Muscle of leg (tissue), 11 donors: ENCODE data around the gene TOP1. TPM values are rescaled to one million over a fixed set of nuclear protein-coding genes. Genes with fewer than 3 reads are reported as not detected.

ENCODE experiments used
- DNase-seq: peaks from one replicate; pipeline ENCODE4 v3.0.0; 2013
- H3K27ac ChIP-seq: one replicate; pipeline ENCODE4 v1.5.1; 2013; ENCODE audit warnings: mild to moderate bottlenecking, low read length, control low read depth
- H3K27me3 ChIP-seq: one replicate; pipeline ENCODE4 v1.6.1; 2013; ENCODE audit warnings: low read length; ENCODE audit not compliant: control insufficient read depth, insufficient read depth
- H3K36me3 ChIP-seq: one replicate; pipeline ENCODE4 v1.6.1; 2013; ENCODE audit warnings: low read length; ENCODE audit not compliant: control insufficient read depth, insufficient read depth
- H3K4me1 ChIP-seq: one replicate; pipeline ENCODE4 v1.6.1; 2013; ENCODE audit warnings: low read length; ENCODE audit not compliant: control insufficient read depth, insufficient read depth
- H3K4me3 ChIP-seq: one replicate; pipeline ENCODE4 v1.5.1; 2013; ENCODE audit warnings: low read length, control low read depth
- H3K9me3 ChIP-seq: replicated peaks from 2 replicates; pipeline ENCODE4 v1.6.1; 2013; ENCODE audit warnings: low read depth, low read length; ENCODE audit not compliant: control insufficient read depth
- WGBS: methylation state at CpG from one replicate; pipeline ENCODE4 v1.1.5; 2013; ENCODE audit warnings: missing lambda C conversion rate; ENCODE audit not compliant: insufficient coverage; 5-methylcytosine and 5-hydroxymethylcytosine counted together
- polyA plus RNA-seq, 8 donors: library from polyadenylated mRNA; unstranded; fragments of 120-200 nt; gene quantifications; one replicate each; pipeline versions ENCODE4 v1.2.1 to v1.2.3, GENCODE V29; 2013; ENCODE audit warnings: inconsistent platforms in 1 of 8, low replicate concordance in 1 of 8; ENCODE audit not compliant: insufficient read length in 8 of 8, insufficient read depth in 1 of 8
- total RNA-seq: library from RNA; stranded (reverse); fragments of 120-200 nt; gene quantifications from one replicate; pipeline ENCODE4 v1.2.4, GENCODE V29; 2013

Gene TOP1
- total and polyA plus RNA-seq, 9 donors, result 17.2 to 71.6 (median 57.9) TPM

- no peak for DNase-seq
- Histone ChIP-seq H3K36me3 (peaks cover 22% of the 10 kb centered on the region), H3K9me3 (no peaks in the 10 kb centered on the region), H3K4me1 (peaks cover 66% of the 10 kb centered on the region), H3K27me3 (no peaks in the 10 kb centered on the region), H3K27ac (peak overlapping the region; percentile 54), H3K4me3 (no peak overlapping the region)
- WGBS, result 80% methylated on average over 4 of the region's 4 CpGs
Observed at GRCh38 chr20:41142245-41142644, 113.6 kb downstream of the TOP1 start.

GRCh38 chr20:41142919-41143318, 114.3 kb downstream of the TOP1 start:
- H3K9me3 ChIP-seq, result no peaks in the 10 kb centered on the region
- no peak overlapping the region for H3K4me3 ChIP-seq
- H3K4me1 ChIP-seq, result peaks cover 68% of the 10 kb centered on the region
- H3K36me3 ChIP-seq, result peaks cover 22% of the 10 kb centered on the region
- WGBS, result 70% methylated on average over 2 of the region's 5 CpGs
- no peaks in the 10 kb centered on the region for H3K27me3 ChIP-seq
- DNase-seq, result no peak
- H3K27ac ChIP-seq, result no peak overlapping the region

GRCh38 chr20:41143354-41143753, 114.7 kb downstream of the TOP1 start:
- no peak for DNase-seq
- Histone ChIP-seq H3K4me3 (no peak overlapping the region), H3K4me1 (peaks cover 72% of the 10 kb centered on the region), H3K27me3 (no peaks in the 10 kb centered on the region), H3K9me3 (no peaks in the 10 kb centered on the region), H3K27ac (no peak overlapping the region), H3K36me3 (peaks cover 22% of the 10 kb centered on the region)
- WGBS, result 63% methylated on average over 1 of the region's 2 CpGs

GRCh38 chr20:41145317-41145716, 116.7 kb downstream of the TOP1 start:
- no peaks in the 10 kb centered on the region for H3K9me3 ChIP-seq
- H3K4me1 ChIP-seq, result peaks cover 54% of the 10 kb centered on the region
- peak overlapping the region; percentile 49 for H3K27ac ChIP-seq
- no peak overlapping the region for H3K4me3 ChIP-seq
- no CpG with 5 or more reads among the region's 2 CpGs for WGBS
- H3K36me3 ChIP-seq, result peaks cover 14% of the 10 kb centered on the region
- no peak for DNase-seq
- H3K27me3 ChIP-seq, result no peaks in the 10 kb centered on the region

GRCh38 chr20:41145821-41146620, 117.4 kb downstream of the TOP1 start:
- WGBS, result 51% methylated on average over 9 of the region's 12 CpGs
- no peaks in the 10 kb centered on the region for H3K27me3 ChIP-seq
- H3K27ac ChIP-seq, result peak overlapping the region; percentile 73
- peaks cover 47% of the 10 kb centered on the region for H3K4me1 ChIP-seq
- DNase-seq, result peak; percentile 63
- peaks cover 9% of the 10 kb centered on the region for H3K36me3 ChIP-seq
- no peak overlapping the region for H3K4me3 ChIP-seq
- H3K9me3 ChIP-seq, result no peaks in the 10 kb centered on the region

- whole genome bisulfite sequencing, result 85% methylated on average over 5 of the region's 8 CpGs
- Histone ChIP-seq H3K27me3 (no peaks in the 10 kb centered on the region), H3K27ac (peak overlapping the region; percentile 60), H3K4me1 (peaks cover 43% of the 10 kb centered on the region), H3K9me3 (no peaks in the 10 kb centered on the region), H3K36me3 (peaks cover 17% of the 10 kb centered on the region), H3K4me3 (no peak overlapping the region)
- DNase-seq, result peak; percentile 30
Observed at GRCh38 chr20:41147767-41148191, 119.2 kb downstream of the TOP1 start.

GRCh38 chr20:41148942-41149341, 120.3 kb downstream of the TOP1 start:
- Histone ChIP-seq H3K4me1 (peaks cover 41% of the 10 kb centered on the region), H3K27me3 (no peaks in the 10 kb centered on the region), H3K4me3 (no peak overlapping the region), H3K36me3 (peaks cover 15% of the 10 kb centered on the region), H3K9me3 (no peaks in the 10 kb centered on the region), H3K27ac (no peak overlapping the region)
- 67% methylated on average over 1 of the region's 5 CpGs for WGBS
- DNase-seq, result no peak

- peak overlapping the region; percentile 80 for H3K27ac ChIP-seq
- 0% methylated on average over 1 of the region's 3 CpGs for WGBS
- H3K27me3 ChIP-seq, result no peaks in the 10 kb centered on the region
- H3K9me3 ChIP-seq, result no peaks in the 10 kb centered on the region
- no peak overlapping the region for H3K4me3 ChIP-seq
- DNase-seq, result peak; percentile 64
- peaks cover 48% of the 10 kb centered on the region for H3K4me1 ChIP-seq
- peaks cover 13% of the 10 kb centered on the region for H3K36me3 ChIP-seq
Observed at GRCh38 chr20:41150664-41151063, 122.0 kb downstream of the TOP1 start.

GRCh38 chr20:41151134-41151869, 122.7 kb downstream of the TOP1 start:
- no peak for DNase-seq
- peaks cover 48% of the 10 kb centered on the region for H3K4me1 ChIP-seq
- H3K4me3 ChIP-seq, result no peak overlapping the region
- peaks cover 15% of the 10 kb centered on the region for H3K36me3 ChIP-seq
- no CpG with 5 or more reads among the region's 5 CpGs for WGBS
- H3K27me3 ChIP-seq, result no peaks in the 10 kb centered on the region
- no peaks in the 10 kb centered on the region for H3K9me3 ChIP-seq
- peak overlapping the region; percentile 80 for H3K27ac ChIP-seq

- 30% methylated on average over 5 of the region's 5 CpGs for WGBS
- Histone ChIP-seq H3K36me3 (peaks cover 22% of the 10 kb centered on the region), H3K9me3 (no peaks in the 10 kb centered on the region), H3K4me1 (peaks cover 49% of the 10 kb centered on the region), H3K4me3 (no peak overlapping the region), H3K27ac (peak overlapping the region; percentile 55), H3K27me3 (no peaks in the 10 kb centered on the region)
- DNase-seq, result no peak
Observed at GRCh38 chr20:41152108-41152757, 123.6 kb downstream of the TOP1 start.
